OCI-LY7 (cell line): ENCODE data around the gene CRELD2. TPM values are rescaled to one million over a fixed set of nuclear protein-coding genes. Genes with fewer than 3 reads are reported as not detected.

Experiments used
- BruUV-seq: library from RNA; stranded (reverse); fragments of 400-500 nt; replicated peaks from 2 replicates; lab custom pipeline; 2021; lab: Mats Ljungman, UMichigan
- CTCF ChIA-PET: fragments of 300-600 bp; sonication (Branson Sonifier 250); formaldehyde crosslinking; loops from one replicate; lab custom pipeline; 2022; ENCODE audit warnings: antibody characterized with exemption; ENCODE audit not compliant: unreplicated experiment; lab: Charles Lee
- POLR2A ChIA-PET: fragments of 300-600 bp; sonication (Branson Sonifier 250); formaldehyde crosslinking; loops from one replicate; lab custom pipeline; 2022; ENCODE audit warnings: antibody characterized with exemption; lab: Charles Lee
- DNase-seq: peaks from one replicate; pipeline ENCODE4 v3.0.0-alpha.2; 2015; ENCODE audit warnings: low spot score
- H2AFZ ChIP-seq: fragments of 200-600 bp; sonication (generic), shearing (Covaris generic); 2 replicates; pipeline ENCODE4 v1.6.1; 2014; ENCODE audit warnings: mild to moderate bottlenecking, antibody characterized with exemption, low read length, moderate library complexity
- H3K27ac ChIP-seq: fragments of 200-600 bp; sonication (generic); 2 replicates; pipeline ENCODE4 v1.5.1; 2014; ENCODE audit warnings: mixed run types, low read depth, mild to moderate bottlenecking, moderate library complexity, low read length, inconsistent platforms; ENCODE audit not compliant: poor library complexity, severe bottlenecking
- H3K36me3 ChIP-seq: fragments of 200-600 bp; sonication (generic); 2 replicates; pipeline ENCODE4 v1.6.1; 2014; ENCODE audit warnings: mild to moderate bottlenecking, antibody characterized with exemption, low read length, moderate library complexity, mixed read lengths; ENCODE audit not compliant: insufficient read depth
- H3K4me1 ChIP-seq: fragments of 200-600 bp; sonication (generic); 2 replicates; pipeline ENCODE4 v1.5.1; 2014; ENCODE audit warnings: mild to moderate bottlenecking, low read length; ENCODE audit not compliant: insufficient read depth, poor library complexity, severe bottlenecking
- H3K4me2 ChIP-seq: fragments of 200-600 bp; sonication (generic); 2 replicates; pipeline ENCODE4 v1.6.1; 2014; ENCODE audit warnings: mild to moderate bottlenecking, low read length
- H3K4me3 ChIP-seq: fragments of 200-600 bp; sonication (generic); 2 replicates; pipeline ENCODE4 v1.5.1; 2014; ENCODE audit warnings: mild to moderate bottlenecking, low read depth, low read length; ENCODE audit not compliant: poor library complexity, severe bottlenecking
- H3K79me2 ChIP-seq: fragments of 200-600 bp; sonication (generic); 2 replicates; pipeline ENCODE4 v1.6.1; 2016; ENCODE audit warnings: low read depth, mild to moderate bottlenecking, low read length, moderate library complexity, mixed read lengths; ENCODE audit not compliant: insufficient read depth
- H3K9me2 ChIP-seq: fragments of 200-600 bp; sonication (generic); 2 replicates; pipeline ENCODE4 v1.6.1; 2016; ENCODE audit warnings: mild to moderate bottlenecking, low read length, mixed read lengths; ENCODE audit not compliant: insufficient read depth
- H3K9me3 ChIP-seq: fragments of 200-600 bp; sonication (generic); 2 replicates; pipeline ENCODE4 v1.6.1; 2014; ENCODE audit warnings: mild to moderate bottlenecking, mixed run types, low read length, mixed read lengths
- H4K20me1 ChIP-seq: fragments of 200-600 bp; sonication (generic); 2 replicates; pipeline ENCODE4 v1.6.1; 2014; ENCODE audit warnings: mild to moderate bottlenecking, antibody characterized with exemption, low read length, moderate library complexity, mixed read lengths; ENCODE audit not compliant: insufficient read depth
- EZH2phosphoT487 ChIP-seq: fragments of 200-600 bp; sonication (generic); IDR thresholded peaks from 2 replicates; pipeline ENCODE4 v1.6.1; 2018; ENCODE audit warnings: low read depth, borderline replicate concordance, mild to moderate bottlenecking, mixed run types, antibody characterized with exemption, low read length, moderate library complexity, mixed read lengths
- intact Hi-C: fragments of 100-400 bp; cut with micrococcal nuclease; formaldehyde crosslinking; loops from one replicate; pipeline ENCODE4 v1.10.0; 2022; ENCODE audit not compliant: unreplicated experiment
- total RNA-seq, 2 experiments: library from RNA; depleted of rRNA in 1 of 2; stranded (reverse); fragments of >200 nt in 1 of 2; shearing (Covaris generic) in 1 of 2; gene quantifications; 2 replicates each; pipeline ENCODE4 v1.2.3, GENCODE V29; 2014 to 2022
- TF ChIP-seq, protein P1 (sequence below): fragments of 200-600 bp; sonication (generic); conservative IDR thresholded peaks from 2 replicates; pipeline ENCODE4 v1.5.1; 2014; ENCODE audit warnings: mild to moderate bottlenecking, antibody characterized with exemption, low read length, moderate library complexity, mixed read lengths

The CRELD2 gene
- total RNA-seq, 2 experiments from 2014 or later, result 32.0 to 32.5 TPM

DNA sequence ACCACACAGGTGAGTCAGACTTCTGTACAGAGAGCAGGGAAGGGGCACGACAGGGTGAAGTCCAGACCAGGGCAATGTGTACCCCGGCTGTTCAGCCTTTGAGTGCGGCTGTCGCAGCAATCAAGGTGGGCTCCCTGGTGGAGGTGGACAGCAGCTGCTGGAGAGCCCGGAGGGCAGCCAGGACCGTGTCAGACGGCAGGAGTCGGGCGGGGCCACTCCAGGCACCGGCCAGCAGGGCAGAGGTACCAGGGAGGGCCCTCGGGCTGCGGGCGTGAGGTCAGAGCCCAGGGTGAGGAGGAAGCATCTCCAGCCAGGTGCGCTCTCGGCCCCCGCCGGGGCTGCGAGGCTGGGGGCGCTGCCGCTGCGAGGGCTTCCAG lies 41.3 kb downstream of the CRELD2 start:
- intact Hi-C loops, result loop anchor here (1.0 kb wide), 2 partner anchors 23 to 28 kb away; no protein-coding TSS in a partner anchor
- no peak for TF ChIP-seq EZH2phosphoT487
- TF ChIP-seq, protein P1, sequence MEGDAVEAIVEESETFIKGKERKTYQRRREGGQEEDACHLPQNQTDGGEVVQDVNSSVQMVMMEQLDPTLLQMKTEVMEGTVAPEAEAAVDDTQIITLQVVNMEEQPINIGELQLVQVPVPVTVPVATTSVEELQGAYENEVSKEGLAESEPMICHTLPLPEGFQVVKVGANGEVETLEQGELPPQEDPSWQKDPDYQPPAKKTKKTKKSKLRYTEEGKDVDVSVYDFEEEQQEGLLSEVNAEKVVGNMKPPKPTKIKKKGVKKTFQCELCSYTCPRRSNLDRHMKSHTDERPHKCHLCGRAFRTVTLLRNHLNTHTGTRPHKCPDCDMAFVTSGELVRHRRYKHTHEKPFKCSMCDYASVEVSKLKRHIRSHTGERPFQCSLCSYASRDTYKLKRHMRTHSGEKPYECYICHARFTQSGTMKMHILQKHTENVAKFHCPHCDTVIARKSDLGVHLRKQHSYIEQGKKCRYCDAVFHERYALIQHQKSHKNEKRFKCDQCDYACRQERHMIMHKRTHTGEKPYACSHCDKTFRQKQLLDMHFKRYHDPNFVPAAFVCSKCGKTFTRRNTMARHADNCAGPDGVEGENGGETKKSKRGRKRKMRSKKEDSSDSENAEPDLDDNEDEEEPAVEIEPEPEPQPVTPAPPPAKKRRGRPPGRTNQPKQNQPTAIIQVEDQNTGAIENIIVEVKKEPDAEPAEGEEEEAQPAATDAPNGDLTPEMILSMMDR, result 0 out of 2 replicates have a peak, but pooled peaks have one; percentile 16
- Histone ChIP-seq H2AFZ (no peak overlapping the region), H3K27ac (peak overlapping the region; percentile 64), H3K4me1 (peaks cover 35% of the 10 kb centered on the region), H3K9me2 (no peaks in the 10 kb centered on the region), H3K36me3 (peaks cover 37% of the 10 kb centered on the region), H3K9me3 (no peaks in the 10 kb centered on the region), H3K79me2 (peaks cover 32% of the 10 kb centered on the region; the same call in 1 of the 2 replicates), H4K20me1 (no peaks in the 10 kb centered on the region), H3K4me3 (peak overlapping the region; percentile 98), H3K4me2 (peak overlapping the region; percentile 88)
- CTCF ChIA-PET, result no interaction called here
- no peak for DNase-seq
- POLR2A ChIA-PET, result interaction anchor here (0.6 kb wide), 1 partner anchor 438 kb away, joined by 5 read pairs; no protein-coding TSS in a partner anchor
- TSS peak; percentile 91 for BruUV-seq

DNA sequence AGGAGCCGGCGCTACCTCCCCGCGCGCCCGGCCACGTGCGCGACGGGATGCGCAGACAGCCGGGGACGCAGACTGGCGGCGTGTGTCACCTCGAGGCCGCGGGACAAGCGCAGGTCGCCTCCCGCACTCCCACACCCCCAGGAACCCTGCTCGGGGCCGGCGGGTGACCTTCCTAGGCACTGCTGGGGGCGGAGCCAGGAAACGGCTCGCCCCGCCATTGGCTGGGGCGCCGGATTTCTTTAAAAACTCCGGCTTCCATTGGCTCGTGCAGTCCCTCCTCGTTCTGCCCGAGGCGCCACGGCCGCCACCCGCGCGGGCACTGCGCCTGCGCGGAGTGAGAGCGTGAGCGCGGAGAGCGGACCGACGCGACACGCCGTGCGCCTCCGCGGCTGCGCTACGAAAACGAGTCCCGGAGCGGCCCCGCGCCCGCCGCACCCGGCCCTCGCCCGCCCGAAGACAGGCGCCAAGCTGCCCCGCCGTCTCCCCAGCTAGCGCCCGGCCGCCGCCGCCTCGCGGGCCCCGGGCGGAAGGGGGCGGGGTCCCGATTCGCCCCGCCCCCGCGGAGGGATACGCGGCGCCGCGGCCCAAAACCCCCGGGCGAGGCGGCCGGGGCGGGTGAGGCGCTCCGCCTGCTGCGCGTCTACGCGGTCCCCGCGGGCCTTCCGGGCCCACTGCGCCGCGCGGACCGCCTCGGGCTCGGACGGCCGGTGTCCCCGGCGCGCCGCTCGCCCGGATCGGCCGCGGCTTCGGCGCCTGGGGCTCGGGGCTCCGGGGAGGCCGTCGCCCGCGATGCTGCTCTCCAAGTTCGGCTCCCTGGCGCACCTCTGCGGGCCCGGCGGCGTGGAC lies 41.9 kb downstream of the CRELD2 start, which contains the start of gene PIM3:
TSS of gene PIM3 (plus strand) at position 614 of the 846 bp plus-strand sequence. CDS start at position 790, 176 bp downstream.
- CTCF ChIA-PET, result no interaction called here
- intact Hi-C loops, result loop anchor here (1.0 kb wide), 2 partner anchors 24 to 29 kb away; no protein-coding TSS in a partner anchor
- DNase-seq, result peak; percentile 99
- peak within 1 kb of the TSS; percentile 66 for H3K27ac ChIP-seq
- TF ChIP-seq, protein P1, result no peak
- no peak for TF ChIP-seq EZH2phosphoT487
- POLR2A ChIA-PET, result interaction anchor here (0.6 kb wide), 1 partner anchor 438 kb away, joined by 5 read pairs; no protein-coding TSS in a partner anchor
- no peaks in the 10 kb centered on the region for H4K20me1 ChIP-seq
- peak within 1 kb of the TSS; percentile 98 for H3K4me3 ChIP-seq
- peaks cover 44% of the 10 kb centered on the region for H3K36me3 ChIP-seq
- H3K79me2 ChIP-seq, result peaks cover 32% of the 10 kb centered on the region; the same call in 1 of the 2 replicates
- no peaks in the 10 kb centered on the region for H3K9me3 ChIP-seq
- peak within 1 kb of the TSS; percentile 88 for H3K4me2 ChIP-seq
- BruUV-seq, result no TSS peak
- peaks cover 35% of the 10 kb centered on the region for H3K4me1 ChIP-seq
- H3K9me2 ChIP-seq, result no peaks in the 10 kb centered on the region
- H2AFZ ChIP-seq, result no peak within 1 kb of the TSS
